ENCODE results near the gene ARHGEF10L. TPM values are rescaled to one million over a fixed set of nuclear protein-coding genes. Genes with fewer than 3 reads are reported as not detected.
"Not testable (repeated sequence)": the region's sequence is repeated elsewhere in the genome, so short reads cannot be mapped to it uniquely, and the experiment has no call there.

ARHGEF10L gene
- total RNA-seq: 100 to 1,000 TPM in 3 of 4 donors, 10 to 100 TPM in 1; 72.7 to 177 (median 156) TPM

GRCh38 chr1:17539477-17540254, at the start of gene ARHGEF10L:
ARHGEF10L (plus strand) TSS chr1:17539698; CDS start chr1:17580596, 40,898 bp downstream.
- Histone ChIP-seq H3K36me3 (no peaks in the 10 kb centered on the region), H3K4me1 (peaks cover 0 to 48% (median 8%) of the 10 kb centered on the region in 4 donors), H3K4me3 (peak within 1 kb of the TSS; percentile 54 to 82 (median 72)), H3K27ac (peak within 1 kb of the TSS; percentile 70 to 90 (median 84)), H3K27me3 (no peaks in the 10 kb centered on the region), H3K9me3 (no peaks in the 10 kb centered on the region)
- TF ChIP-seq CTCF (IDR thresholded peaks at IDR 0.05): no peak
- no peak for TF ChIP-seq POLR2A (IDR thresholded peaks at IDR 0.05)
- DNase-seq: peak in 1 of 3 donors; percentile 67

GRCh38 chr1:17489768-17490417, 49.6 kb upstream of the ARHGEF10L start:
- H3K27ac ChIP-seq, H3K27me3 ChIP-seq, H3K9me3 ChIP-seq: not testable (repeated sequence)

GRCh38 chr1:17490667-17491066, 48.8 kb upstream of the ARHGEF10L start:
- not testable (repeated sequence) for H3K27me3 ChIP-seq, H3K4me3 ChIP-seq, H3K9me3 ChIP-seq, DNase-seq, H3K27ac ChIP-seq, H3K36me3 ChIP-seq, H3K4me1 ChIP-seq

More at GRCh38 chr1:17489768-17490417, 49.6 kb upstream of the ARHGEF10L start:
- not testable (repeated sequence) for H3K36me3 ChIP-seq, H3K4me1 ChIP-seq, H3K4me3 ChIP-seq, DNase-seq

- TF ChIP-seq CTCF (IDR thresholded peaks at IDR 0.05) (peak; percentile 57 to 92 (median 82)), POLR2A (IDR thresholded peaks at IDR 0.05) (no peak)
- peak; percentile 36 to 83 (median 83) for DNase-seq
- H3K27ac ChIP-seq: no peak overlapping the region
- no peaks in the 10 kb centered on the region for H3K9me3 ChIP-seq
- H3K36me3 ChIP-seq: no peaks in the 10 kb centered on the region
- H3K4me3 ChIP-seq: no peak overlapping the region
- H3K27me3 ChIP-seq: no peaks in the 10 kb centered on the region
- no peaks in the 10 kb centered on the region for H3K4me1 ChIP-seq
Observed at GRCh38 chr1:17494114-17494729, 45.3 kb upstream of the ARHGEF10L start.

- H3K4me1 ChIP-seq: no peaks in the 10 kb centered on the region
- TF ChIP-seq CTCF (IDR thresholded peaks at IDR 0.05) (no peak), POLR2A (IDR thresholded peaks at IDR 0.05) (no peak)
- no peak overlapping the region for H3K27ac ChIP-seq
- H3K9me3 ChIP-seq: no peaks in the 10 kb centered on the region
- DNase-seq: no peak
- H3K36me3 ChIP-seq: no peaks in the 10 kb centered on the region
- H3K4me3 ChIP-seq: no peak overlapping the region
- H3K27me3 ChIP-seq: no peaks in the 10 kb centered on the region
Observed at GRCh38 chr1:17496419-17496818, 43.1 kb upstream of the ARHGEF10L start.

GRCh38 chr1:17498214-17498613, 41.3 kb upstream of the ARHGEF10L start:
- Histone ChIP-seq H3K4me1 (peaks cover 0 to 14% (median 0%) of the 10 kb centered on the region in 4 donors), H3K36me3 (no peaks in the 10 kb centered on the region), H3K9me3 (no peaks in the 10 kb centered on the region), H3K4me3 (no peak overlapping the region), H3K27ac (no peak overlapping the region), H3K27me3 (no peaks in the 10 kb centered on the region)
- DNase-seq: peak in 2 of 3 donors; percentile 60 to 76
- TF ChIP-seq CTCF (IDR thresholded peaks at IDR 0.05) (peak in 2 of 6 experiments; percentile 16 to 19), POLR2A (IDR thresholded peaks at IDR 0.05) (no peak)

All from Peyer's patch (tissue), 4 donors.